Endothelial cell of umbilical vein (primary cell): ENCODE results near the gene TECPR2. TPM values are rescaled to one million over a fixed set of nuclear protein-coding genes. Genes with fewer than 3 reads are reported as not detected.

Experiments
- BruUV-seq: library from RNA; stranded (reverse); fragments of 400-500 nt; replicated peaks from 2 replicates; lab custom pipeline; 2021; lab: Mats Ljungman, UMichigan
- CTCF ChIA-PET: fragments of 300-600, 350-600 bp; sonication (Branson Sonifier 250); formaldehyde crosslinking; loops from one replicate; lab custom pipeline; 2021; ENCODE audit warnings: antibody characterized with exemption, inconsistent platforms; lab: Charles Lee
- POLR2A ChIA-PET: fragments of 300-600, 350-600 bp; sonication (Branson Sonifier 250); formaldehyde crosslinking; loops from one replicate; lab custom pipeline; 2021; ENCODE audit warnings: antibody characterized with exemption, inconsistent platforms; lab: Charles Lee
- DNase-seq: peaks from one replicate; pipeline ENCODE4 v3.0.0-alpha.2; 2011; ENCODE audit warnings: low read depth, low spot score
- FAIRE-seq: peaks from 2 replicates; lab custom pipeline; 2011; peaks lifted over from hg19 to GRCh38; lab: Jason Lieb, UNC
- H2AFZ ChIP-seq: 2 replicates; pipeline ENCODE4 v1.6.0; 2012; ENCODE audit warnings: low read depth, low read length, control low read depth, inconsistent platforms
- H3K27ac ChIP-seq: 2 replicates; pipeline ENCODE4 v1.5.1; 2011; ENCODE audit warnings: low read depth, mild to moderate bottlenecking, control low read depth, low read length, moderate library complexity; ENCODE audit not compliant: insufficient read depth
- H3K27me3 ChIP-seq, 2 experiments: 2 replicates each; pipeline versions ENCODE4 v1.6.0 to v1.6.1; 2011; ENCODE audit warnings: low read length in 2 of 2, mixed read lengths in 1 of 2; ENCODE audit not compliant: control insufficient read depth in 2 of 2, insufficient read depth in 2 of 2
- H3K36me3 ChIP-seq, 2 experiments: 2 replicates in 1 of 2; 3 replicates in 1 of 2; pipeline ENCODE4 v1.5.1; 2011; ENCODE audit warnings: low read length in 2 of 2, mild to moderate bottlenecking in 1 of 2, moderate library complexity in 1 of 2; ENCODE audit not compliant: control insufficient read depth in 2 of 2, insufficient read depth in 2 of 2; ENCODE audit errors: extremely low read depth in 1 of 2
- H3K4me1 ChIP-seq: 3 replicates; pipeline ENCODE4 v1.5.1; 2011; ENCODE audit warnings: mild to moderate bottlenecking, low read length; ENCODE audit not compliant: control insufficient read depth, insufficient read depth; ENCODE audit errors: extremely low read depth
- H3K4me2 ChIP-seq: 2 replicates; pipeline ENCODE4 v1.6.1; 2011; ENCODE audit warnings: low read length, control low read depth, mixed read lengths; ENCODE audit not compliant: insufficient read depth
- H3K4me3 ChIP-seq, 3 experiments: fragments of 200-600 bp in 1 of 3; sonication (generic), shearing (Covaris generic) in 1 of 3; replicated peaks in 1 of 3; 2 replicates each; pipeline ENCODE4 v1.5.1; 2011 to 2016; ENCODE audit warnings: control low read depth in 3 of 3, low read length in 3 of 3, mild to moderate bottlenecking in 2 of 3, inconsistent platforms in 1 of 3, low read depth in 1 of 3, moderate library complexity in 1 of 3; ENCODE audit not compliant: insufficient read depth in 1 of 3
- H3K79me2 ChIP-seq: 2 replicates; pipeline ENCODE4 v1.6.0; 2012; ENCODE audit warnings: low read length, inconsistent platforms; ENCODE audit not compliant: control insufficient read depth, insufficient read depth
- H3K9ac ChIP-seq: replicated peaks from 2 replicates; pipeline ENCODE3; 2011; ENCODE audit warnings: low read length, control low read depth; ENCODE audit not compliant: insufficient read depth; ENCODE audit errors: extremely low read depth
- H3K9me1 ChIP-seq: replicated peaks from 3 replicates; pipeline ENCODE4 v1.6.0; 2011; ENCODE audit warnings: mild to moderate bottlenecking, low read length; ENCODE audit not compliant: control insufficient read depth, insufficient read depth; ENCODE audit errors: extremely low read depth
- H3K9me3 ChIP-seq: replicated peaks from 2 replicates; pipeline ENCODE4 v1.5.1; 2012; ENCODE audit warnings: low read length, inconsistent platforms; ENCODE audit not compliant: control insufficient read depth, insufficient read depth
- H4K20me1 ChIP-seq: replicated peaks from 2 replicates; pipeline ENCODE3; 2011; ENCODE audit warnings: mild to moderate bottlenecking, low read length; ENCODE audit not compliant: control insufficient read depth, insufficient read depth; ENCODE audit errors: extremely low read depth
- EZH2 ChIP-seq: IDR thresholded peaks from 2 replicates; pipeline ENCODE4 v1.6.1; 2012; ENCODE audit warnings: borderline replicate concordance, low read depth, mild to moderate bottlenecking, moderate library complexity, low read length, inconsistent platforms; ENCODE audit not compliant: severe bottlenecking
- FOS ChIP-seq: IDR thresholded peaks from 2 replicates; pipeline ENCODE4 v1.6.1; 2011; ENCODE audit warnings: mild to moderate bottlenecking, low read length, moderate library complexity, borderline replicate concordance; ENCODE audit not compliant: insufficient read depth
- GATA2 ChIP-seq: IDR thresholded peaks from 2 replicates; pipeline ENCODE4 v1.7.0; 2011; ENCODE audit warnings: low read depth, mild to moderate bottlenecking, moderate library complexity, mixed read lengths, low read length; ENCODE audit not compliant: insufficient read length, insufficient read depth
- JUN ChIP-seq: IDR thresholded peaks from 2 replicates; pipeline ENCODE4 v1.6.1; 2011; ENCODE audit warnings: borderline replicate concordance, low read depth; ENCODE audit not compliant: insufficient read length, insufficient read depth
- MYC ChIP-seq: IDR thresholded peaks from one replicate; pipeline ENCODE4 v1.6.1; 2011; ENCODE audit warnings: mild to moderate bottlenecking, low read depth, low read length
- POLR2A ChIP-seq: IDR thresholded peaks from 2 replicates; pipeline ENCODE4 v1.6.1; 2012; ENCODE audit warnings: low read depth, mild to moderate bottlenecking, control low read depth, low read length
- POLR2AphosphoS5 ChIP-seq: IDR thresholded peaks from 2 replicates; pipeline ENCODE4 v1.6.1; 2012; ENCODE audit warnings: low read depth, mild to moderate bottlenecking, control low read depth, low read length, moderate library complexity; ENCODE audit not compliant: insufficient read depth
- dilution Hi-C: fragments of 300-500 bp; cut with MboI; formaldehyde crosslinking; loops from one replicate; pipeline ENCODE4 v1.15.0; 2019; ENCODE audit warnings: low sequenced_read_pairs; ENCODE audit not compliant: extremely low pct_ligation_motif_present
- intact Hi-C: fragments of 100-400 bp; cut with micrococcal nuclease; formaldehyde crosslinking; loops from one replicate; pipeline ENCODE4 v1.10.0; 2022
- polyA plus RNA-seq, 4 experiments: library from polyadenylated mRNA; depleted of rRNA in 3 of 4; stranded (reverse) in 3 of 4; unstranded in 1 of 4; fragments of >200 nt; gene quantifications; 2 replicates each; pipeline versions ENCODE4 v1.2.1 to v1.2.3, GENCODE V29; 2011 to 2012; ENCODE audit warnings: missing spikeins in 1 of 4
- total RNA-seq: library from RNA; stranded (reverse); gene quantifications from 2 replicates; pipeline ENCODE4 v1.2.3, GENCODE V29; 2021
- TF ChIP-seq, protein P1 (sequence below), 2 donors: IDR thresholded peaks; 1 replicate in 1 of 2; 2 replicates in 1 of 2; pipeline ENCODE4 v1.5.1; 2011; ENCODE audit warnings: low read length in 2 of 2, mild to moderate bottlenecking in 2 of 2, moderate library complexity in 2 of 2, control low read depth in 1 of 2, inconsistent platforms in 1 of 2, low read depth in 1 of 2; ENCODE audit not compliant: insufficient read depth in 1 of 2; ENCODE audit errors: extremely low read depth in 1 of 2
- TF ChIP-seq, protein P2 (sequence below): IDR thresholded peaks from 2 replicates; pipeline ENCODE4 v1.6.1; 2011; ENCODE audit not compliant: insufficient read depth, insufficient read length

The TECPR2 gene
- total and polyA plus RNA-seq, 2 donors (not counting 3 experiments of a cell fraction or from before 2014, with no cell fraction given): 8.9 to 21.5 TPM

DNA sequence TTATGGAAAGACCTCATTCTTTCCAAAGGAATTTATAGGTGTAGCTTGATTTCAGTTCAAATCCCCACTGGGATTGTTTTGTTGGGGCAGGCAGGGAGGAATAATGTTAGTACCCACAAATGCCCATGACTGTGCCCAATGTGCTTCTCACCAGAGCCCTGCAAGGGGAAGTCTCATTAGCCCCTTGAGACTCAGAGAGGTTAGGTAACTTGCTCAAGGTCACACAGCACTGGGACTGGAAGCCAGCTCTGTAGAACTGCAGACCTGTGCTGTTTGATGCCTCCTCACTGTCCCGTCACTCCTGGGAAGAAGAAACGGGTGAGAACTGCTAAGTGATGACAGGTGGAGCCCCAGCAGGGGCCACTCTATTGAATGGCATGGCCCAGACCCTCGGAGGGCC lies 138.0 kb downstream of the TECPR2 start:
- Histone ChIP-seq H3K4me2 (peak overlapping the region; percentile 5), H3K4me1 (peaks cover 24% of the 10 kb centered on the region), H3K9me3 (no peaks in the 10 kb centered on the region), H3K36me3 (peaks cover 0 to 19% of the 10 kb centered on the region in 2 experiments), H3K4me3 (no peak overlapping the region), H3K9me1 (no peaks in the 10 kb centered on the region), H3K27ac (peak overlapping the region; percentile 75), H3K27me3 (no peaks in the 10 kb centered on the region), H4K20me1 (no peaks in the 10 kb centered on the region), H2AFZ (peak overlapping the region; percentile 30), H3K79me2 (no peaks in the 10 kb centered on the region), H3K9ac (peak overlapping the region; percentile 6)
- FAIRE-seq (peak; percentile 4), DNase-seq (no peak)
- TF ChIP-seq GATA2: no peak
- TF ChIP-seq POLR2AphosphoS5: no peak
- no peak for TF ChIP-seq FOS
- TF ChIP-seq, protein P1, sequence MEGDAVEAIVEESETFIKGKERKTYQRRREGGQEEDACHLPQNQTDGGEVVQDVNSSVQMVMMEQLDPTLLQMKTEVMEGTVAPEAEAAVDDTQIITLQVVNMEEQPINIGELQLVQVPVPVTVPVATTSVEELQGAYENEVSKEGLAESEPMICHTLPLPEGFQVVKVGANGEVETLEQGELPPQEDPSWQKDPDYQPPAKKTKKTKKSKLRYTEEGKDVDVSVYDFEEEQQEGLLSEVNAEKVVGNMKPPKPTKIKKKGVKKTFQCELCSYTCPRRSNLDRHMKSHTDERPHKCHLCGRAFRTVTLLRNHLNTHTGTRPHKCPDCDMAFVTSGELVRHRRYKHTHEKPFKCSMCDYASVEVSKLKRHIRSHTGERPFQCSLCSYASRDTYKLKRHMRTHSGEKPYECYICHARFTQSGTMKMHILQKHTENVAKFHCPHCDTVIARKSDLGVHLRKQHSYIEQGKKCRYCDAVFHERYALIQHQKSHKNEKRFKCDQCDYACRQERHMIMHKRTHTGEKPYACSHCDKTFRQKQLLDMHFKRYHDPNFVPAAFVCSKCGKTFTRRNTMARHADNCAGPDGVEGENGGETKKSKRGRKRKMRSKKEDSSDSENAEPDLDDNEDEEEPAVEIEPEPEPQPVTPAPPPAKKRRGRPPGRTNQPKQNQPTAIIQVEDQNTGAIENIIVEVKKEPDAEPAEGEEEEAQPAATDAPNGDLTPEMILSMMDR (IDR thresholded peaks at IDR 0.05; ENCODE audit: extremely low read depth in 1 of 2, insufficient read depth in 1 of 2, low read depth in 1 of 2, low read length in 2 of 2): no peak
- TF ChIP-seq EZH2: no peak
- TF ChIP-seq, protein P2, sequence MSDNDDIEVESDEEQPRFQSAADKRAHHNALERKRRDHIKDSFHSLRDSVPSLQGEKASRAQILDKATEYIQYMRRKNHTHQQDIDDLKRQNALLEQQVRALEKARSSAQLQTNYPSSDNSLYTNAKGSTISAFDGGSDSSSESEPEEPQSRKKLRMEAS: no peak
- no peak for TF ChIP-seq MYC
- no peak for TF ChIP-seq JUN
- TF ChIP-seq POLR2A: no peak
- dilution Hi-C loops (loop anchor here (10.0 kb wide), 1 partner anchor 56 kb away; no protein-coding TSS in a partner anchor), intact Hi-C loops (loop anchor here (10.0 kb wide), 1 partner anchor 136 kb away; the partner anchor contains the start of genes CINP and TECPR2)
- ChIA-PET CTCF (interaction anchor here (0.6 to 1.3 kb wide), 4 partner anchors 9 to 62 kb away, joined by 3 to 5 read pairs (median 4); partner anchors contain the start of gene ANKRD9), POLR2A (no interaction called here)
- no TSS peak for BruUV-seq
